DMS53 (cell line): Measurements from ENCODE around the gene OVCH1.
"Not testable (repeated sequence)": the region's sequence is repeated elsewhere in the genome, so short reads cannot be mapped to it uniquely, and the experiment has no call there.

Experiments
- DNase-seq: peaks from one replicate; lab custom pipeline; 2025; lab: John Stamatoyannopoulos, UW

The OVCH1 gene

DNA sequence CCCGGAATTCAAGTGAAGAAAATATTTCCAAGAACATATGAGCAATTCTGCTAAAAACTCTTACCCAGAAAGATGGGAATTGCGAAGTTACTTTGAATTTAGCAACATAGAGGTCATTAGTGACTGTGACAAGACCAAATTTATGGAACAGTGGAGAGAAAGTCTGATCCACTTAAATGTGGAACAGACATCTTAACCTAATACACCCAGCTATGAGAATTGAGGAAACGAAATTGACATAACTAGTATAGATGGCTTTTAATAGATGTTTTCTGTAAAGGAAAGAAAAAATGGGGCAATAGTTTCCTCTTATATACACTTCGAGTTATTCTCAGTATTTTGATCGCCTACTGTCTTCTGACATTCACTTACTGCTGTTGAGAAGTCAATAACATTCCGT is 4.6 kb downstream of the OVCH1 start:
- DNase-seq: no peak

DNA sequence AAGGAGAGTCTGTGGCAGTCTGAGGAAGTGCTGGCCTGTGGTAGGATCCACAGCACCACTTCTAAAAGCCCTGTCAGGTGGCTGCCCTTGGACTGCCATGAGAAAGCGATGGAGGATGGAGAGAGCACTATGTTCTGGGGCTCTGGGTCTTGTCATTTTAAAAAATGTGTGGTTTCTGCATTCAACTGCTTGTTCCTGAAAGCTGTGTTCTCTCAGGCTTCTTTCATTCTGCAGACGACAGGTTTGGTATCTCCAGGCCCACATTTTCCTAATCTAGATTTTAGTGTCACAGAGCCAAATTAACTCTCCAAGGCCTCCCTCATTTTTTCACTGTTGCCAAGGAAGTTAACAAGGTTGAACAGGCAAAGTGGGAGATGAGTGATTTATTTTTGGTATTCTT is 10.5 kb downstream of the OVCH1 start:
- DNase-seq: no peak

GRCh38 chr12:29463198-29463597 is 34.3 kb downstream of the OVCH1 start:
- no peak for DNase-seq

- DNase-seq: no peak
These were observed 37.4 kb downstream of the OVCH1 start for GRCh38 chr12:29460082-29460481.

GRCh38 chr12:29455087-29455486 is 42.4 kb downstream of the OVCH1 start:
- no peak for DNase-seq

GRCh38 chr12:29451888-29452287 is 45.6 kb downstream of the OVCH1 start:
- DNase-seq: no peak

GRCh38 chr12:29448157-29448556 is 49.3 kb downstream of the OVCH1 start:
- no peak for DNase-seq

GRCh38 chr12:29447285-29447975 is 50.1 kb downstream of the OVCH1 start:
- no peak for DNase-seq

- DNase-seq: no peak
These were observed 58.0 kb downstream of the OVCH1 start for GRCh38 chr12:29439506-29439905.

- no peak for DNase-seq
These were observed 58.6 kb downstream of the OVCH1 start for GRCh38 chr12:29438752-29439408.

- peak; percentile 66 for DNase-seq
These were observed 59.9 kb downstream of the OVCH1 start for GRCh38 chr12:29437575-29437974.

DNA sequence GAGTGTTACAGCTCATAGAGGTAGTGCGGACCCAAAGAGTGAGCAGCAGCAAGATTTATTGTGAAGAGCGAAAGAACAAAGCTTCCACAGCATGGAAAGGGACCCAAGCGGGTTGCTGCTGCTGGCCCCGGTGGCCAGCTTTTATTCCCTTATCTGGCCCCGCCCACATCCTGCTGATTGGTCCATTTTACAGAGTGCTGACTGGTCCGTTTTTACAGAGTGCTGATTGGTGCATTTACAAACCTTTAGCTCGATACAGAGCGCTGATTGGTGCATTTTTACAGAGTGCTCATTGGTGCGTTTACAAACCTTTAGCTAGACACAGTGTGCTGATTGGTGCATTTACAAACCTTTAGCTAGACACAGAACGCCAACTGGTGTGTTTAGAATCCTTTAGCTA is 60.7 kb downstream of the OVCH1 start:
- DNase-seq: not testable (repeated sequence)

GRCh38 chr12:29431513-29431912 is 66.0 kb downstream of the OVCH1 start:
- no peak for DNase-seq

DNA sequence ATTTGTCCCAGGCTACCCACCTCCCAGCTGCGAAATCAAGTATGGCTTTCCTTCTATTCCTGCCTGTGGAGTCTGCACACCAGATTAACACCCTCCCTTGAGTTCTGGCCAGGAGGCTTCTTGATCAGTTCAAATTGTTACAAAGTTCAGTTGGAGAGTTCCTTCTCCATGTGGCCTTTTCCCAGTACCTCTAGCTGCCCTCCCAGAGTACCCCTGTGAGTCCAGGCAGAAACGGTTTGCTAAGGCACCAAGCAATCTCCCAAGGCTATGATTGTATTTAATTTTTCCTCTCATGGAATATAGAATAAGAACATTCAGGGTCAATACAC is 66.8 kb downstream of the OVCH1 start:
- DNase-seq: no peak

GRCh38 chr12:29429999-29430715 is 67.3 kb downstream of the OVCH1 start:
- no peak for DNase-seq

- DNase-seq: peak; percentile 61
These were observed 68.9 kb downstream of the OVCH1 start for GRCh38 chr12:29428633-29429032.

- DNase-seq: peak; percentile 55
These were observed 69.5 kb downstream of the OVCH1 start for GRCh38 chr12:29427964-29428363.

DNA sequence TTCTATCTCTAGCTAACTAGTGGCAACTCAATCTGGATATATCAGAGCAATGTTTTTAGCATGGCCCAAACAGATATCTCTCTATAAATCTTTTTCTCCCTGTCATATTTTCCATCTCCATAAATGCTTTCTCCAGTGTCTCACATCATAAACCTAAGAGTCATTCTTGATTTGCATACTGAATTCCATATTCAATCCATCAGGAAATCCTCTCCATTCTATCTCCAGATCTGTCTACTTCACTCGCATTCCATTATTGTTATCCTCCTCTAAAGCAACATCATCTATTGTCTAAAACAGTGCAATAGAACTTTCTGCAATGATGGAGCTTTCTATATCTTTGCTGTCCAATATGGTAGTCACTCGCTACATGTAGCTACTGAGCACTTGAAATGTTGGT is 71.0 kb downstream of the OVCH1 start:
- DNase-seq: no peak

DNA sequence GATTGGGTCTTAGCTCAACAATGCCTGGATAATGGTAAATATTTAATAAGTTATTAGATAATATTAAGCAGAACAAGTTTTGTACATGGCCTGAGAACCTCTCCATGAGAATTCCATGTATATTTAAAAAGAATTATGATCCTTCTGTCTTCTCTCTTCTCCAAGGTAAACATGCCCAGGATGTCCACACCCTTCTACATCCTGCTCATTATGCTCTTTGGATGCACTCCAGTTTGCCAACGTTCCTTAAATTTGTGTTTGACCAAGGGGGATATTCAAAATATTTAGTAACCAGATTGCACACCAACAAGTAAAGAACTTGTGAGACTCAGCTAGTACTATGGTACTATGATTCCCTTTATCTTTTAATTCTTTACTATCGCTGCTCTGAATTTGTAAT is 71.8 kb downstream of the OVCH1 start:
- DNase-seq: no peak

- no peak for DNase-seq
These were observed 80.7 kb downstream of the OVCH1 start for GRCh38 chr12:29416748-29417147.

DNA sequence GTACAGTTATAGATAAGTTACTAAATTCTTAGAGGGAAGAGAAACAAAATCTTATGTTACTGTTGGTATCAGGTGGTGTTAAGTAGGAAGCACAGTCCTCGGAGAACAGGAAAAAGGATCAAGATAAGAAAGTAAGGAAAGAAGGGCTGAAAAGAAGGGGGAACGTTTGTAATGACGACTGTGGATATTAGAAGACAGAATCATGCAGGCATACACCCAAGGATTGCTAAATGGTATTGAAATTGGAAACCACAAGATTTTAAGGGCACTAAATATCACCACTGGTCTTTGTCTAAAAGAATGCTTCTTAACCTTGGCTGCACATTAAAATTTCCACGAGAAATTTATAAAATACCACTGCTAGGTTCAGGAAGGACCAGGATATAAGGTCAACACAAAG is 82.4 kb downstream of the OVCH1 start:
- no peak for DNase-seq

DNA sequence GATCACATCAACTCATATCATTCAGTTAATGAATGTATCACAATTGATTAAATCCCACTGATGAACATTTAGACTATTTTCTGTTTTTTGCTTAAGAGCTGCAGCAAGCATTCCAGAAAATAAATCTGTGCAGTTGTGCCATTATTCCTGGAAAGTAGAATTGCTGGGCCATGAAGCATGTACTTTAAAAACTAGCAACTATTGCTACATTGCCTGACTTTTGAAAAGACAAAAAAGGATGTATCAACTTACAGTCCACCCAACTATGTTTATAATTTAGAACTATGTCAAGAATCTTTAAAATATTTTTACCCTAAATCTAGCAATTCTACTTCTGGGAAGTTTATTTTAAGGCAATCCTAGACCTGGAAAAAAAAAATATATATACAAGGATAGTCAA is 83.1 kb downstream of the OVCH1 start:
- no peak for DNase-seq

DNA sequence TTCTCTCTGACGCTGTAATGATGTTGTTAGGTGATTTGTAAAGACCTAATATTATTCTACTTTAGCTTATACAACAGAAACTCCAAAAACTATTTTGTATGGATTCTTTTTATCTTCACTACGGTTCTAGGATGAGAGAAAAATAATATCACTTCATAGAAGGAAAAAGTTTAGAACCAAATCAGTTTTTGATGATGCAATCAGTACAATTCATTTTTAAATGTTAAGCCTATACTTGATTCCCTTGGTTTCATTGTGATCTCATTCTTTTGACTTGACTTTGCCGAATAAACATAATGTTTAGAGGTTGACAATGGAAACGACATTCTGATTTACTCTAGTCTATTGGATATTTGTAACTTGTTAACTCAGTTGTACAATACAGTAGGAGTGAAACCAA is 91.9 kb downstream of the OVCH1 start:
- DNase-seq: no peak
